CD4-positive, alpha-beta T cell treated with Interleukin-1 beta for 1 hour (primary cell): ENCODE measurements around the gene XKR8.
A peak's percentile ranks its signal among the peaks of the same experiment; 100 is the strongest.

Source experiments
- DNase-seq, 2 donors: peaks; one replicate each; pipeline ENCODE4 v3.0.0-alpha.2; 2020 to 2022

Gene XKR8, protein sequence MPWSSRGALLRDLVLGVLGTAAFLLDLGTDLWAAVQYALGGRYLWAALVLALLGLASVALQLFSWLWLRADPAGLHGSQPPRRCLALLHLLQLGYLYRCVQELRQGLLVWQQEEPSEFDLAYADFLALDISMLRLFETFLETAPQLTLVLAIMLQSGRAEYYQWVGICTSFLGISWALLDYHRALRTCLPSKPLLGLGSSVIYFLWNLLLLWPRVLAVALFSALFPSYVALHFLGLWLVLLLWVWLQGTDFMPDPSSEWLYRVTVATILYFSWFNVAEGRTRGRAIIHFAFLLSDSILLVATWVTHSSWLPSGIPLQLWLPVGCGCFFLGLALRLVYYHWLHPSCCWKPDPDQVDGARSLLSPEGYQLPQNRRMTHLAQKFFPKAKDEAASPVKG

DNA sequence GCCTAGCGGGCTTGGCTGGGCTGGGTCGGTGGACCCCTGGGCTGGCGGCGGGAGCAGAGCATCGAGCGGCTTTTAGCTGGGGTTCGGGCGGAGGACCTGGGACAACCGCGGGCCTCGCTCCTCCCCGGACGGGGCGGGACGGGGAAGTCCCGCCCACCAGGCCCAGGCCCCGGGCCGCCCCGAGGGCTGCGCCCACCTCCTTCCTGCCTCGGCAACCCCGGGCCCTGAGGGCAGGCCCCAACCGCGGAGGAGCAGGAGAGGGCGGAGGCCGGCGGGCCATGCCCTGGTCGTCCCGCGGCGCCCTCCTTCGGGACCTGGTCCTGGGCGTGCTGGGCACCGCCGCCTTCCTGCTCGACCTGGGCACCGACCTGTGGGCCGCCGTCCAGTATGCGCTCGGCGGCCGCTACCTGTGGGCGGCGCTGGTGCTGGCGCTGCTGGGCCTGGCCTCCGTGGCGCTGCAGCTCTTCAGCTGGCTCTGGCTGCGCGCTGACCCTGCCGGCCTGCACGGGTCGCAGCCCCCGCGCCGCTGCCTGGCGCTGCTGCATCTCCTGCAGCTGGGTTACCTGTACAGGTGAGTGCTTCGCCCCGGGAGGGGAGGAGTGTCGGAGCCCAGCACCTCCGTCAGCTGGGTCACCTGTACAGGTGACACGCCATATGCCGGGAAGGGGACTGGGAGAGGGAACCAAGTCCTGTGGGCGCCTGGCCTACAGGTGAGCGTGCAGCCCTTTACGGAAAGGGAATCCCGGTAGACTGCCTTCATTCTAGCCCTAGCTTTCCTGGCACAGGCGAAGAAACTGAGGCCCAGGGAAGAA is at the start of gene XKR8:
TSS of gene XKR8 (plus strand) at position 182 of the 812 bp plus-strand sequence. CDS start at position 279, 97 bp downstream.
- peak; percentile 83 to 84 for DNase-seq

DNA sequence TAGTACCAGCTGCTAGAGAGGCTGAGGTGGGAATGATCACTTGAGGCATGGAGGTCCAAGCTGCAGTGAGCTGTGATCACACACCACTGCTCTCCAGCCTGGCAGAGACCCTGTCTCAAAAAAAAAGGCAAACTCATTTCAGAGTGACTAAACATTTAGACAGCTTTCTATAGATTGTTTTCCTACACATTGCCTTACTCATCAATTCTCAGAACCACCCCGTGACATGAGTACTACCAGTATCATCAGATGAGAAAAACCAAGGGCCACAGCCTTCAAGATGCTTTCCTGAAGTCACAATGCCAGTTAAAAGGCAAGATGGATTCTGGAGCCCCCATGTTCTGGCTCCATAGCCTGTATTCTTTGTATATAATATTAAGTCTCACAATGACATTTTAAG is 47.3 kb upstream of the XKR8 start:
- no peak for DNase-seq

DNA sequence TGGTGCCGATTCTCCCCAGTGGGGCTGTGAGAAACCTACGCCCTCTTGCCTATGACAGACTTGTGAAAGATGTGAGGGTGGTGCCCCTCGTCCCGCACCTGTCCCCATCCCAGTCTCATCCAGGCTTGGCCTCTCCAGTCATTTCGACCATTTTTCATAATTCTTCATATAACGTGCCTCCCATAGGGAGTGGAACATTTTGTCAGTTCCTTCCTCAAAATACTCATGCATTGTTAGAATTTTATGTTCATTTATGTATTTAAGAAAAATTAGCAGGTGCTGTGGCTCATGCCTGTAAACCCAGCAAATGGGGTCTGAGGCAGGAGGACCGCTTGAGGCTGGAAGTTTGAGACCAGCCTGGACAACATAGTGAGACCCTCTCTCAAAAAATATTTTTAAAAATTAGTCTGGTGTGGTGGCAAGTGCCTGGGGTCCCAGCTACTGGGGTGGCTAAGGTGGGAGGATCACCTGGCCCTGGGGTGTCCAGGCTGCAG is 44.6 kb upstream of the XKR8 start:
- no peak for DNase-seq

DNA sequence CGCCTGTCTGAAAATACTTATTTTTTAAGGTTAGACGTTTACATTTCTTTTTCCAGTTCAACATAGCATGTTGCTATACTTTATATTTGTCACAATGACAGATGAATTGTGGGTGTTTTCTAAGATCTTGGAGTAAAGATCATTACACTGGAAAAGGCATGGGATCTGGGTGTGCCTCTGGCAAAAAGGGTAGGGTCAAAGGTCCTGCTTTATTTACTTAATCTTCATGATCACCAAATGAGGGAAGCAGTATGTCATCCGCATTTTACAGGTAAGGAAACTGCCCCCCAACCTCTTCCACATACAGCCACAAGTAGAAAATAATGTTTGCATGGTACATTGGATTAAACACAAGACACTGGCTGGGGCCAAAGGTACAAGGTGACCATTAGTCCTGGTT is 37.5 kb upstream of the XKR8 start:
- DNase-seq, result no peak

DNA sequence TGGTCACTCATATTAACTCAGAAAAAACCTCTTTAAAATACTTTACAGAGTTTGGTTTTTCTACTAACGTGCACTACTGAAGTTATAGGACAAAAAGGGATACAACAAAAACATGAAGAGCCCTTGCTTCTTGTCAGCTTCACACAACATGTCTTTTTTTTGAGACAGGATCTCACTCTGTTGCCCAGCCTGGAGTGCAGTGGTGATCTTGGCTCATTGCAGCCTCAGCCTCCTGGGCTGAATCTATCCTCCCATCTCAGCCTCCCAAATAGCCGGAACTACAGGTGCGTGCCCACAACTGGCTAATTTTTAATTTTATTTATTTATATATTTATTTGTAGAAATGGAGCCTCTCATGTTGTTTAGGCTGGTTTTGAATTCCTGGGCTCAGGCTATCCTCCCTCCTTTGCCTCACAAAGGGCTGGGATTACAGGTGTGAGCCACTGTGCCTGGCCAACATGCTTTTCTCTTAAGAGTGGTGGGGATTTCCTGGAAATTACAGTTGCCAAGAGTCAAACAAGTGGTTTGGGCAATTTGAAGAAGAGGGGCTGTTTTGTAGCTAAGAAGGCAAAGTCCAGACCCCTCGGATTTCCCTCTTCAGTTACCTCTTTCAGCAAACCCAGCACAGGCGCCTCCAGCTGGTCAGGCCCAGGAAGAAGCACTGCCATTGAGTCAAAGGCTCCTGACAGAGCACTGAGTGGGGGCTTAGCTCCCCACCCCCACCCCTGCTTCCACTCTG is 31.4 kb upstream of the XKR8 start:
- DNase-seq, result no peak

DNA sequence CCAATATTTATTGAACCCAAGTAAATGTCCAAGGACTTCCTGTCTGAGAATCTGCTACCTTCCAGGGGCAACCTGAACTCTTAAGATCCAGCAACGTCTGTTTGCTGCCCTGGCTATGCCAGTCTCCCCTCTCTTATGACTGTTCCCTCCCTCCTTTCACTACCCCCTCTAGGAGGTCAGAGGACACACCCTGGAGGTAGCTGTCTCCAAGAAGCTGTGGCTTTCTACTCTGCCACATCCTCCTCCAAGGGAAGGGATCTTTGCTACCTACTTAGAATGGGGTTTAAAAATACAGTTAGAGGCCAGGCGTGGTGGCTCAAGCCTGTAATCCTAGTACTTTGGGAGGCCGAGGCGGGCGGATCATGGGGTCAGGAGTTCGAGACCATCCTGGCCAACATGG is 28.6 kb upstream of the XKR8 start:
- no peak for DNase-seq

DNA sequence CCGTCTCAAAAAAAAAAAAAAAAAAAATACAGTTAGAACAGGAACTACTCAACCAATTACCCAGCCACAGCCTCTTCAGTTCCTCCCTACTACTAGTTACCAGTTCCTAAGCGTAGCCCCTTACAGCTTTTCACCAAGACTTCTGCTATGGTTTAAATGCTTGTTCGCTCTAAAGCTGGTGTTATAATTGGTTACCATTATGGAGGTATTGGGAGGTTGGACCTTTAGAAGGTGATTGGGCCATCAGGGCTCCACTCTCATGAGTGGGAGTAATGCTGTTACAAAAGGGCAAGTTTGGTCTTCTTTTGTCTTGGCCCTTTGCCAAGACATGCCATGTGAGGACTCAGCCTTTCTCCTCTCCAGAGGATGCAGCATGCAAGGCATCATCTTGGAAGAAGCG is 28.0 kb upstream of the XKR8 start:
- no peak for DNase-seq

DNA sequence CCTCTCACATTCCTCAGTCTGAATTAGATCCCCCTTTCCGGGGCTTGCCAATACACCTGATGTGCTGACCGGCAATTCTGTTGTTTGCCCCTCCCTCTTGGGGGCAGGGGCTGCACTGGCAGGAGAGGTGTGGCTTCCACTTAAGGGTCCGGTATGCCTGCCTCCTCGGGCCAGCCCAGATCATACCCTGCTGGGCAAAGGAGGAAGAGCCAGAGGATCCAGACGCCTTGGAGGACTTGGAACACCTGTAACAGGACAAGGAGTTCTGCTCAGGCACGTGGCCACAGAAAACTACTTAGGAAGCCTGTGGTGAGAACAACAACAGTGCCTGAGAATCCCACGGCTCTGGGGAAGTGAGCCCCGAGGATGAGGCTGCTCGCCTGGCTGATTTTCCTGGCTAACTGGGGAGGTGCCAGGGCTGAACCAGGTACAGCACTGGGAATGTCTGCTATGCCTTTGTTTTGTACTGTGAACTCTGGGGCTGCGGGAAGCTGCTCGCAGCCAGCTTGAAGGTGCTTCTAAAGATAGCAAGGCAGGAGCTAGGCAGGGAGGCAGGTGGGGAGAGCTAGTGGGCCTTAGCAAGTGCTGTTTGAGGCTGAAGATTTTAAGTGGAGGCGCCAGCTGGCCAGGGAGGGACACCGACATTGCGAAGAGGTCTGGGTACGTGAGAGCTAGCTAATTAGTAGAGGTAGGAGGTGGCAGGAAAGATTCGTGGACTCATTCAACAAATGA is 24.8 kb upstream of the XKR8 start, which contains the start of gene SMPDL3B:
TSS of gene SMPDL3B (plus strand) at position 183 of the 732 bp plus-strand sequence. CDS start at position 367, 184 bp downstream.
- no peak for DNase-seq

DNA sequence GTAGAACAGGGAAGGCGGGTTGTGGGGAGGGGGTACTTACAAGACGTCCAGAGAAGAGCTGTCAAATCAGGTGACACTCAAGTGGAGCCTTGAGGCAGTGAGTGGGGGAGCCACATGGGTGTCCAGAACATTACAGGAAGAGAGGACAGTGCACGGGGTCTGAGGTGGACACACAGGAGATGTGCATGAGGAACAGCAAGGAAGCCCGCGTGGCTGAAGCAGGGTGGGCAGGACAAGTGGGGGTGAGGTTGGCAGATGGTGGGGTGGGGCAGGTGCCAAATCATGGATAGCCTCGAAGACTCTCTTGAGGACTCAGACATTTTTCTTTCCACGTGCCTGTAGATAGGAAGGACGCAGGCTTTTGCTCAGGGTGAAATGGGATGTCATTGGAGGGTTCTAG is 24.1 kb upstream of the XKR8 start:
- DNase-seq, result no peak

DNA sequence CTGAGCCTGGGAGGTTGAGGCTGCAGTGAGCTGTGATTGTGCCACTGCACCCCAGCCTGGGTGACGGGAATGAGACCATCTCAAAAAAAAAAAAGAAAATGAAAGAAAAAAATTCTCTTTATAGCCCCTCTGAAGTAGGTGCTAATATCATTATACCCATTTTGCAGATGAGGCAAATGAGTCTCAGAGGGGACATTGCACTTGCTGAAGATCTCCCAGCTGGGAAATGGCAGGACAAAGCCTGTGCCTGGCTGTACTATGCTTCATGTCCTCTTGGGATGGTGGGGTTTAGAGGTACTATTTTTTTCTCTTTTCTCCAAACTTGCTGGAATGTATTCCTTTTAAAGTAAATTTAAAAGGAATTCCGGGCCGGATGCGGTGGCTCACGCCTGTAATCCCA is 23.4 kb upstream of the XKR8 start:
- DNase-seq, result no peak

DNA sequence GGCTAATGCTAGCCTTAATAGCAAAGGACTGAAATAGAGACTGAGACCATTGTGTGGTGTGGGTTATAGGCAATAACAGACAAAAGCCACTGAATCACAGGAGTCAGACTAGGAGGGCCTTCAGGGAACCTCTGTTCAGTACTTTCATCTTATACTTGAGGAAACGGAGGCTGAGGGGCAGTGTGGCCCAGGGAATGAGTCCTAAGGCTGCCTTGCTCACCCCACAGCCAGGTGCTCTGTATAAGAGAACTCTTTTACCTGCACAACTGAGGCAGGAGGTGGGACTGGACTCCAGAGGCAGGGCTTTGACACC is 22.3 kb upstream of the XKR8 start:
- no peak for DNase-seq

DNA sequence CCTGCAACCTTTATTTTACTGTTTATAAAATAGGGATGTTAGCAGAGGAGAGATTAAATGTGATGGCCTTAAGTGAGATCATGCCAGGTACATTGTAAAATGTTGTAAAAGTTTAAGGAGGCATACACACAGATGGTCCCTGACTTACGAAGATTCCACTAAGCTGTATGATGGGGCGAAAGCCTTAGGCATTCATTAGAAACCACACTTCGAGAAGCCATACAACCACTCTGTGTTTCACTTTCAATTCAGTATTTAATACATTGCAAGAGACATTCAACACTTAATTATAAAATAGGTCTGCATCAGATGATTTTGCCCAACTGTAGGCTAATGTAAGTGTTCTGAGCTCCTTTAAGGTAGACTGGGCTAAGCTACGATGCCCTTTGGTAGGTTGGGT is 21.3 kb upstream of the XKR8 start:
- no peak for DNase-seq

DNA sequence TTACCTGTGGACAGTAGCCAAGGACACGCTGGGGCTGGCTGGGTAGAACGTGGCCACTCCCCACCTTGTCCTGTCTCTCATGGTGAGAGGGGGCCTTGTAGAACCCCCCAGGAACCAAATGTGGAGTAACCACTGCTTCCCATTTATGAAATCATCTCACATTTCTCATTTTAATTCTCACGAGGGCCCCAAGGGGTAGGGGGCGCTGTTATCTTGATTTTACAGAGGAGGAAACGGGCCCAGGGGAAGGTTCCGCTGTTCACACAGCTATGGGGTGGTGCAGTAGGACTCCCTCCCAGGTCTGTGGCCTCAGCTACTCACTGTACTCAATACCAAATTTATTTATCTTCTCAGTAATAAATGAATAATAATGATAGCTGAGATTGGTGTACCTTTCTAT is 19.5 kb upstream of the XKR8 start:
- DNase-seq, result peak; percentile 74 to 82

DNA sequence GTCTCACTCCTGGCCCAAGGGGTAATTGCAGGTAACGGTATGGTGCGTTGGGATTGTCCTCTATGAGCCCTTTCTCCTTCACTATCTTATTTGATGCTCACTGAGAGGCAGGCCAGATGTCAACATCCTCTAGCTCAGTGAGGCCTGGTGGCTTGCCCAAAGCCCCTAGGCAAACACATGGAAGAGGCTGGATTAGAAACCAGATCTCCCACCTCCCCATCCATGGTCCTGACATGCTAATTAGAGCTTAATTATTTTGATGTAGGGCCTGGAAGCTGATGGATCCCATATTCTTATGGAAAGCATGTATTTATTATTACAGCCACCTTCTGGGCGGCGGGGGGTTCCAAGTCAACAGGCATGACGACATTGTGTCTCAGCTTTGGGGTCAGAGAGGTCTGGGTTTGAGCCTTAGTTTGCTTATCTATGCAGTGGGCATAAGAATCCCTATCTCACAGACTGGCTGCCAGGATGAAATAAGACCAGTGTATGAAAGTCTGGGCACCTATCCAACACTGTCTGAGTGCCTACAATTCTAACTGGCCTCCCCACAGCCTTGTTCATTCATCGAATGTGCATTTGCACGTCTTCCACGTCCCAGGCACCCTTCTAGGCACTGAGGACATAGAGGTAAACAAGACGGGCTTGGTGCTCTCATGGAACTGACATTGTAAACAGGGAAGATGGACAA is 18.8 kb upstream of the XKR8 start:
- no peak for DNase-seq

DNA sequence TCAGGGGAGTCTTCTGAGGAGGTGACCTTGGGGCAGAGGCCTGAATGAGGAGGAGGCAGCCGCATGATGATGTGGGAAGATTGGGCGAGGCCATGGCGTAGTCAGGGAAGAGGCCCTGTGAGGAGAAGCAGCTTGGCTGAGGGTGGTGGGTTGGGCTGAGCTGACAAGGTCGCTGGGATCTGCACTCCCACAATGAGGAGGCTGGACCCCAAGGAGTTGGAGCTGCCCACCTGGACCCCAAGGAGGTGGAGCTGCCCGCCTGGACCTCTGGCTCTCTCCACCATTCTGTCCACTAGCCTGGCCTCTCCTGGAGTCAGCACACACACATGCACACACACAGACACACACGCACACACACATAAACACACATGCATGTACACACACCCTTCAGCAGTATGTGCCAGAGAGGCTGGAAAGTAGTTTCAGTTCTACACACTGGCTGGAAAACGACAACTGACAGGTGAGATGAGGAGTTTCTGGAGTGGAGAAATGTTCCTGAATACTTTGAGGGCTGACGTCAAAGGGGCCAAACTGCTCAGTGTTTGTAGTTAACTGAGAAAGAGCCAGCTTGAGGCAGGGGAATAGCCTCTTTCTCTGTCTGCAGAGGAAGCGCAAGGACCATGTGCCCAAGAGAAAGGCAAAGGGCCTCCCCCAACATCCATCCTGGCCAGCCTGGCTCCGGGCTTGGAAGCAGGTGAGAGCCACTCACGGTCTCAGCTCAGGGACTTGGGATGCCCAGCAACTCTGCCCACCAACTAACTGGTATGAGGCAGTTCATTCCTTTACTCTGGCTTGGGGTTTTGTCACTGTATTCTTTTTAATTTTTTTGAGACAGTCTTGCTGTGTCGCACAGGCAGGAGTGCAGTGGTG is 17.9 kb upstream of the XKR8 start:
- no peak for DNase-seq

DNA sequence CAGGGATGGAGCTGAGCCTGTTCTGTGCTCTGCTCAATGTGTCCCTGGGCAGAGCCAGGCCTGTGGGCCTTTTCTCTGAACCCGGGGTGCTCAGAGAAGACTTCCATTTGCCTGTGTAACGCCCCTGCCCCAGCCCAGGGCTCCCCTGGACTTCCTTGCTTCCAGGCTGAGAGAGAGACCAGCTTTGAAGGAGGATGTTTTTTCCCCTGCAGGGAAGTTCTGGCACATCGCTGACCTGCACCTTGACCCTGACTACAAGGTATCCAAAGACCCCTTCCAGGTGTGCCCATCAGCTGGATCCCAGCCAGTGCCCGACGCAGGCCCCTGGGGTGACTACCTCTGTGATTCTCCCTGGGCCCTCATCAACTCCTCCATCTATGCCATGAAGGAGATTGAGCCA is 14.8 kb upstream of the XKR8 start:
- no peak for DNase-seq

DNA sequence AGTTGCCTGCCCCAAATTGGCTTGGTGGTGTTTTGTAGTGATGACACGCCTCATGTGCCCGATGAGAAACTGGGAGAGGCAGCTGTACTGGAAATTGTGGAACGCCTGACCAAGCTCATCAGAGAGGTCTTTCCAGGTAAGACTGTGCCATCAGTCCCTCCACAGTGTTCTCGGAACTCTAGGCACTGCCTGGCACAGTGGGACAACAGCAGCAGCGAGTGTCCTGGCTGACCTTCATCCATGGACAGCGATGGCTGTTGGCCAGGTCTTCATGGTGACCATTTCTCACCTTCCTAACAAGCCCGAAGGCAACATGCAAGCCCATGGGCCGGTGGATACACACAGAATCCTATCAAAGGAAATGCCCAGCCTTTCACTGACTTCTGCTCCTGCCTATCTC is 10.7 kb upstream of the XKR8 start:
- no peak for DNase-seq

DNA sequence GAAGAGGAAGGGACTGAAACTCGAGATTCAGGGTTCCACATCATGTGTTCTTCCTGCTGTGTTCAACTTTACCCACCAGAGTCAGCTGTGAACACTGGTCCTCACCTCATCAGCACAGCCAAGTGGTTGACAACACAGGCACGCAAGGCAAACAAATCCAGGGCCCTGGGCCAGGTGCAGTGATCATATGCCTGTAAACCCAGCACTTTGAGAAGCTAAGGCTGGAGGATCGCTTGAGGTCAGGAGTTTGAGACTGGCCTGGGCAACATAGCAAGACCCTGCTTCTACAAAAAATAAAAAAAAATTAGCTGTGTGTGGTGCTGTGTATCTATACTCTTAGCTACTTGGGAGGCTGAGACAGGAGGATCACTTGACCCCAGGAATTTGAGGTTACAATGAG is 8.4 kb upstream of the XKR8 start:
- no peak for DNase-seq

DNA sequence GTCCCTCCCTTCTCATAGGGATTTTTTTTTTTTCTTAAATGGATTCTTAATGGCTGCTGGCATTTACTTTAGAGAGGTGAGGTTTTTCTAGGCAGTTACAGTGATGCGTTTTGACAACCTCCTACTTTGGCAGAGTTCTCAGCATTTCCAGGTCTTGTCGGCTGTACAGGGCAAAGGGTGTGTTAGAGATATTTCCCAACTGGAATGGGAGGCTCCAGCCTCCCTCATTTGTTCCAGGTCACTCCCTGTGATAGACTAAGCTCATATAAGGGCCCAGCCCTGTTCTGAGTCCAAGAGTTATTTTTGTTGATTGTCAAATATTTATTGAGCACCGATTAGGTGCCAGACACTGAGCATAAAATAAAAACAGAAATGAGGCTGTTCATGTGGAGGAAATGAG is 7.6 kb upstream of the XKR8 start:
- no peak for DNase-seq

DNA sequence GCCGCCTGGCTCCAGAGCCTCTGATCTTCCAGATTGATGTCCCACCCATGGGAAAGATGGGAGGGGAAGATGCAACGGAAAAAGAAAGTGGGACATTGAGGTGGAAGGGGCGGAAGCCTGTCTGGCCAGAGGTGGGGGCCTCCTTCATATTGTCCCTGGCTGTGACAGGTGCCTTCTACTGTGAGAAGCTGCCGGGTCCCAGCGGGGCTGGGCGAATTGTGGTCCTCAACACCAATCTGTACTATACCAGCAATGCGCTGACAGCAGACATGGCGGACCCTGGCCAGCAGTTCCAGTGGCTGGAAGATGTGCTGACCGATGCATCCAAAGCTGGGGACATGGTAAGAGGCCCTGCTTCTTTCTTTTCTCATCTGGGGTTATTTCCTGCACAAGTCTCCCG is 5.6 kb upstream of the XKR8 start:
- DNase-seq, result no peak

DNA sequence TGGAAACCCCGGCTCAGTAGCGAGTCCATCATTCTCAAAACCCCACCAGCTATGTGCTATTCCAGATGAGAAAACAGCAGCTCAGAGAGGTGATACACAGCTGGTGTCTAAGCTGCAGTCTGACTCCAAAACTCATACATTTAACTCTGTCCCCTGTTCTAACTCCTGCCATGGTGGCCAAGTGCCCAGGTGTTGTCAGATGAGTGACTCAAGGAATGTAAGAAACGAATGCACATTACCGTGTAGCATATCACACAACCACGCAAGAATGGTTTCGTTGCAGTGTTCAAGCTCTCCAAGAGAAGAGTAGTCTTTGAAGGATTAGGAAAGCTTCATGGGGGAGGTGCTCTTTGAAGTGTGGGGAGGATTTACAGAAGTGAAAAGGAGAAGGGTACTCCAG is 4.7 kb upstream of the XKR8 start:
- no peak for DNase-seq
